Activated T-cell treated with anti-CD3 and anti-CD28 coated beads, Interleukin-2, amount 50 U/mL, for 4 hours (primary cell): ENCODE measurements around the gene NUP214. TPM values are rescaled to one million over a fixed set of nuclear protein-coding genes. Genes with fewer than 3 reads are reported as not detected.

Experiments used
- ATAC-seq, 2 donors: fragments of 200-7000 bp; cut with Tn5 transposase; one replicate each; pipeline ENCODE4 v1.10.0; 2021
- DNase-seq: peaks from one replicate; pipeline ENCODE4 v3.0.0-alpha.2; 2020
- H3K27me3 Mint-ChIP-seq: one replicate; pipeline ENCODE4 v1.8.0; 2021; ENCODE audit warnings: low read depth, mixed read lengths
- H3K36me3 Mint-ChIP-seq: one replicate; pipeline ENCODE4 v1.8.0; 2022; ENCODE audit warnings: mixed read lengths; ENCODE audit not compliant: insufficient read depth
- H3K4me1 Mint-ChIP-seq: one replicate; pipeline ENCODE4 v1.8.0; 2021; ENCODE audit warnings: low read depth, mixed read lengths
- H3K4me3 Mint-ChIP-seq: one replicate; pipeline ENCODE4 v1.8.0; 2021; ENCODE audit warnings: mild to moderate bottlenecking, moderate library complexity, mixed read lengths
- H3K9me3 Mint-ChIP-seq: one replicate; pipeline ENCODE4 v1.8.0; 2021; ENCODE audit warnings: mixed read lengths
- total RNA-seq, 3 donors: library from RNA; stranded (reverse); gene quantifications; one replicate each; pipeline ENCODE4 v1.2.1, GENCODE V29; 2021

The NUP214 gene
- 10 to 100 TPM; 69.7 to 78.6 (median 76.3) TPM for total RNA-seq

DNA sequence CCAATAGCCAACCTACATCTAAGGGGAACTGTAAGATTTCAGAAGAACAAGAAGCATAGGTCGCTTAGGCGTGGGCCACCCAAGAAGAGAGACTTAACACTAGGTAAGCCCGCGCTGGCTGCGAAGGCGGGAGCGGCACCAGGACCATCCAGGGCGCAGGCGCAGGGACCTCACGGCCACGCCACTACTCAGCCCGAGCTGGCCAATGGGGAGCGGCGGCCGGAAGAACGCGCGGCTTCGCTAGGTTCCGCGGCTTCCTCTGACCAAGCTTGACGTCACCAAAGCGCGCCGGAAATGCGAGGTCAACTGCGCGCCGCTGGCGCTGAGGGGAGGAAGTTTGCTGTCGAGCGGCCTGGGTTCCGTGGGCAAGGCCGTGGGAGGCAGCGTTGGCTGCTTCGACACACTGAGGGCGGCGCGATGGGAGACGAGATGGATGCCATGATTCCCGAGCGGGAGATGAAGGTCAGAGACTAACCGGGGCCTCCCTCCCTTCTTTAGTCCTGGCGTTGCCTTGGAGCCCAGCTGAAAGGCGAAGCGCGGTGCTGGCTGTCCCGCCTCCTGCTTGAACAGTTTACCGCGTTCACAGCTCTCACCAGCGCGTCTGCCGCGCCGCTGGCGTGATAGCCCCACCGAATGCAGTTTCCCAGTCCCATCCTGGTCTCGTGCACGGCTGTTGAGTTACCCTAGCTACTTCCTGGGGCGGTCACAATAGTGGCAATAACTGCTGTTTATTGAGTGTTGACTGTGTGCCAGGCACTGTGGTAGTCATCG, at the start of gene NUP214:
Gene NUP214 (plus strand): TSS at position 299 of the 771 bp plus-strand sequence. CDS start 119 bp downstream, at position 418.
- Mint-ChIP-seq H3K27me3 (no peaks in the 10 kb centered on the region), H3K36me3 (peaks cover 22% of the 10 kb centered on the region), H3K4me3 (peak within 1 kb of the TSS; percentile 98), H3K9me3 (no peaks in the 10 kb centered on the region), H3K4me1 (peaks cover 34% of the 10 kb centered on the region)
- peak; percentile 99 for ATAC-seq
- DNase-seq, result peak; percentile 100

DNA sequence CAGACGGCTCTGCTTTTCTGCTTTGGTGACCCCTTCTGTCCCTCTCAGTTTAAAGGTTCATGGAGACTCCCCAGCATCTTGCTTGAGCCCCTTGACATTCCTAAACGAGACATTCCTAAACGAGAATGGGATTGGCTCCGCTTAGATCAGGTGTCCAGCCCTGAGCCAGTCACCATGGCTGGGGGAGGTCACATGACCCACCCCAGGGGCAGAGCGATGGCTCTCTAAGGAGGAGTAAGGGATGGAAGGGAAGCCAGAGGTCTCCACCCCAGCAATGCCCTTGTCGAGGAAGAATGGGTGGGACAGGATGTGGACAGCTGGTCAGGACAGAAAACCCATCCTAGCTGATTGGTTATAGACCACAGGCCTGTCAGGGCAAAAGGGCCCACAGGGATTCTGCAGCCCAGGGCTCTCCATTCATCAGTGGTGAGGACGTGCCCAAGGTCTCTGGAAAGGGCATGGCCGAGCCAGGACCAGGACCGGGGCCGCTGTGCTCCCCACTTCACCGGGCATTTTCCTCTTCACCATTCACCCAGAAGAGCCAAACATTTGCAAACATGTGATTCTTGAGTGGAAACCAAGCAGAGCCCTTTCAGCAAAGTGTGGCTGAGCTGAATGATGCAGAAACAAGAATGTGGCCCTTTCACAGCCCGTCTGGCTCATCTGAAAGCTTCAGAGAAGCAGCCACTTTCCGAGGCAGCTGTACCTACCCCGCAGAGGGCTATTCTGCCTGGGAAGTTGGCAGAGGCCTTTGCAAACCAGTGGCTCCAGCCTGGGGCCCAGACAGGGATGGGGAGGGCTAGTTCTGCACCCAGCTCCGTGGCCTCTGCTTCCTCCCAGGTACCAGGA, 48.8 kb upstream of the NUP214 start:
- Mint-ChIP-seq H3K27me3 (no peaks in the 10 kb centered on the region), H3K36me3 (no peaks in the 10 kb centered on the region), H3K4me3 (no peak overlapping the region), H3K9me3 (no peaks in the 10 kb centered on the region), H3K4me1 (no peaks in the 10 kb centered on the region)
- no peak for DNase-seq
- no peak for ATAC-seq

DNA sequence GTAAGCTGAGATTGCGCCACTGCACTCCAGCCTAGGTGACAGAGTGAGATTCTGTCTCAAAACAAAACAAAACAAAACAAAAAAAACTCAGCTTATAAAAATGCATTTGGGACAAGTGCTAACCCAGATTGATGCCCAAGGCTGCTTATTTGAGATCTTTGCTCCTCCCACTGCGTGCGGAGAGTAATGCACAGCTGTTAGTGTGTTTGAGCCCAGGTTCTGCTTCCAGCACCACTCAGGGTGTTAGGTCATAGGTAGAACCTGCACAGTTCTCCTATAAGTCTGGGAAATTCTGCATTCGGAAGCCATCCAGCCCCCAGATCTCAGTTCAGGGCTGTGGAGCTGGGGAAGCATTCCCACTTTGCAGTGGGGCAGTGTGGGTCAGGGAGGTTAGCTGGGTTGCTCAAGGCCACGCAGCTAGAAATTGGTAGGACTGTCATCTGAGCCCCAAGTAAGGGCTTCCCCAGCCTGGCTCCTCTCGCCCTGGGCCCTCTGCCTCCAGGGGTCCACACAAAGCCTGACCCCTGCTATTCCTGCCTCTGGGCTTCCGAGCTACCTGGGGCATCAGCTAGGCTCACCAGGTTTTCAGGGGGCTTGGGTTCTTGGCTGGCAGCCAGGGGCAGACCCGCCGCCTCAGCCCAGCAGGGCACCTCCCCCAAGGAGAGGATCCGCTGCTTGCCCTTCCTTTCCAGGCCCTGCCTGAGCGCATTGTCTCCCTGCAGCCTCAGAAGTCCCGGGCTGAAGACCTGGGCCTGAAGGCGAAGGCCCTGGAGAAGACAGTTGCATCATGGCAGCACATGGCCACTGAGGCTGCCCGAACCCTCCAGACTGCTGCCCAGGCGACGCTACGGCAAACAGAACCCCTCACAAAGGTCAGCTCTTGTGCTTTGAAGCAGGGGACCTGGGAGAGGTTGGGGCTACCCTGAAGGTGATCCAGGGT, 46.7 kb upstream of the NUP214 start:
- H3K9me3 Mint-ChIP-seq, result no peaks in the 10 kb centered on the region
- no peak for DNase-seq

DNA sequence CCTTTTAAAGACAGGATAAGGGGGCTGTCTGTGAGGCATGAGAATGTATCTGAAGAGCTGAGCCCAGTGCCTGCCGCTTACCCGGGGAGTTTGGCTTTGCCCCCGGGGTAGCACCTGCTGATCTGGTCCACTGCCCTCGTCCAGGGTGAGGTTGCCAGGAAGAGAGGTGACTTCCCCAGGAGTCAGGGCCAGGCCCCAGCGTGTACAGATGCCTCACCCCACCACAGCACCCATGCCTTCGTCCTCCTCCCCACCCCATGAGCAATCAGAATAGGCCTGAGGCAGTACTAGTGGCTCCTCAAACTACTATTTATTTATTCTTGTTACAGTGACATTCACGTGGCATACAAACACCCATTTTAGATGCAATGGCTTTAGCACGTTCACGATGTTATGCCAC, 44.8 kb upstream of the NUP214 start:
- no peak overlapping the region for H3K4me3 Mint-ChIP-seq

More for the DNA sequence above, 46.7 kb upstream of the NUP214 start:
- H3K4me1 Mint-ChIP-seq, result no peaks in the 10 kb centered on the region
- ATAC-seq, result no peak
- H3K27me3 Mint-ChIP-seq, result no peaks in the 10 kb centered on the region
- no peaks in the 10 kb centered on the region for H3K36me3 Mint-ChIP-seq
- no peak overlapping the region for H3K4me3 Mint-ChIP-seq

DNA sequence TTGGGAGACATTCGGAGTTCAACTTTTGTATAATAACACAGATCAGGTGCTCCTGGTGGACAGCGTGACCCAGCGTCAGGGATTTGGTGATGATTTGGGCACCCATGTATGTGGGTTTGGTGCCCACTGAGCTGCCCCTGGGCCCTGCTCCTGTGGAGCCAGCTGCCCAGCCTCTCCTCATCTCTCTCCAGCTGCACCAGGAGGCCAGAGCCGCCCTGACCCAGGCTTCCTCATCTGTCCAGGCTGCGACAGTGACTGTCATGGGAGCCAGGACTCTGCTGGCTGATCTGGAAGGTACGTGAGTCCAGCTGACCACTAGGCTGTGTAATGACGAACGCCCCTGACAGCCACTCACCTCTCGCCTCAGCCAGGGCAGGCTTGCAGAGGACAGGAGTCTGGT, 43.5 kb upstream of the NUP214 start:
- no peak for ATAC-seq
- H3K4me3 Mint-ChIP-seq, result no peak overlapping the region
- H3K27me3 Mint-ChIP-seq, result peaks cover 3% of the 10 kb centered on the region
- H3K4me1 Mint-ChIP-seq, result no peaks in the 10 kb centered on the region
- DNase-seq, result no peak
- no peaks in the 10 kb centered on the region for H3K36me3 Mint-ChIP-seq
- no peaks in the 10 kb centered on the region for H3K9me3 Mint-ChIP-seq

More for the DNA sequence above, 44.8 kb upstream of the NUP214 start:
- H3K27me3 Mint-ChIP-seq, result peaks cover 3% of the 10 kb centered on the region
- no peaks in the 10 kb centered on the region for H3K4me1 Mint-ChIP-seq
- ATAC-seq (no peak), DNase-seq (no peak)
- H3K36me3 Mint-ChIP-seq, result no peaks in the 10 kb centered on the region
- no peaks in the 10 kb centered on the region for H3K9me3 Mint-ChIP-seq

DNA sequence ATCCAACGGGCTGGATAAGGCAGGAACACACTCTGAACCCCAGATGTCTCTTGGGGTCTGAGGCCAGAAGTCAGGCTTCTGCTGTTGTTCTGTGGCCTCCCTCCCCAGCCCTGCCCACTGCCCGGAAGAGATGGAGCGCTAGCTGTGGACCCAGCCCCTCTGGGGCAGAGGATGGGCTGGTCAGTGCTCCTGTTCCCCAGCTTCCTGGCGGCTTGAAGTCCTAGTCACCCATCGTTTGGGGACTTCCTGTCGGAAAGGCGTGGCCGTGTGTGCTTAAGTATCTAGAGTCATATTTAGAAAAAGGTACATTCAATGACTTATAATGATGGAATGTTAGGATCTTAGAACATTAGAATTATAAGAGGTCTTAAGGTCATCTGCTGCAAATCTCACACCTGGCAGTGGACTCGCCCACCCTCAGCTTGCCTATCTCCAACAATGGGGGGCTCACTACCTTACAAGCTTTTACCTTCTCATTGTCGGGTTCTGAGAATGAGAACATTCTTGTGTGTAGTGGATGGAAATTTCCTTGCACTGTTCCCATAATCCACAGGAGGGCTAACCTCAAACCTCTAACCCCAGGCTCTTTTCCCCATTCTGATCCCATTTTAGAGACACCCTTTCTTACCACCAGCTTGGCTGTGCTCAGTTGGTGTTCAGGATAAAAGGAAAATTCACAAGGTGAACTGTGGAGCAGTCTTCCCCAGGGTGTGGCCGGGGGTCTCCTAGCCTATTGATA, 42.4 kb upstream of the NUP214 start:
- Mint-ChIP-seq H3K36me3 (no peaks in the 10 kb centered on the region), H3K9me3 (no peaks in the 10 kb centered on the region), H3K4me1 (no peaks in the 10 kb centered on the region), H3K4me3 (no peak overlapping the region), H3K27me3 (peaks cover 3% of the 10 kb centered on the region)
- ATAC-seq, result no peak
- no peak for DNase-seq

DNA sequence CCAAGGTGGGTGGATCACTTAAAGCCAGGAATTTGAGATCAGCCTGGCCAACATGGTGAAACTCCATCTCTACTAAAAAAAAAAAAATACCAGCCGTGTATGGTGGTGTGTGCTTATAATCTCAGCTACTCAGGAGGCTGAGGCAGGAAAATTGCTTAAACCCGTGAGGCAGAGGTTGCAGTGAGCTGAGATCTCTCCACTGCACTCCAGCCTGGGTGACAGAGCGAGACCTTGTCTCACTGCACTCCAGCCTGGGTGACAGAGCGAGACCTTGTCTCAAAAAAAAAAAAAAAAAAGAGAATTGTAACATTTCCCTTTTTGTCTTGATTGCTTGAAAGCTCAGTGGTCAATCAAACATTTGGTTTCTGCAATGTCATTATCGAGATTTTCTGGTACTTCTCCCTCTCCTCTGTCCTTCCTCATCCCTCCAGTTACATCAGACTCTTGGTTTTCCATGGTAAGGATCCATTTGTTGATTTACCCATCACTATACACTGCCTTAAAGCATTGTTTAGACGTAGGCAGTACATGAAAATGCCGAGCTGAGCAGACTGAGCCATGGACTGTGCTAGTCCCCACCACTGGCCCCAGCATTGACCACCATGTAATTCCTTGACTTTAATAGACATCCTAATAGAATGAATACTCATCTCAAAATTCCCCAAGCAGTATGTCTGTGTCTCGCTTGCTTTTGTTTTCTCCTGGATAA, 40.6 kb upstream of the NUP214 start:
- no peak for ATAC-seq
- no peak overlapping the region for H3K4me3 Mint-ChIP-seq
- no peak for DNase-seq
- no peaks in the 10 kb centered on the region for H3K9me3 Mint-ChIP-seq
- peaks cover 3% of the 10 kb centered on the region for H3K27me3 Mint-ChIP-seq
- H3K4me1 Mint-ChIP-seq, result no peaks in the 10 kb centered on the region
- H3K36me3 Mint-ChIP-seq, result no peaks in the 10 kb centered on the region

DNA sequence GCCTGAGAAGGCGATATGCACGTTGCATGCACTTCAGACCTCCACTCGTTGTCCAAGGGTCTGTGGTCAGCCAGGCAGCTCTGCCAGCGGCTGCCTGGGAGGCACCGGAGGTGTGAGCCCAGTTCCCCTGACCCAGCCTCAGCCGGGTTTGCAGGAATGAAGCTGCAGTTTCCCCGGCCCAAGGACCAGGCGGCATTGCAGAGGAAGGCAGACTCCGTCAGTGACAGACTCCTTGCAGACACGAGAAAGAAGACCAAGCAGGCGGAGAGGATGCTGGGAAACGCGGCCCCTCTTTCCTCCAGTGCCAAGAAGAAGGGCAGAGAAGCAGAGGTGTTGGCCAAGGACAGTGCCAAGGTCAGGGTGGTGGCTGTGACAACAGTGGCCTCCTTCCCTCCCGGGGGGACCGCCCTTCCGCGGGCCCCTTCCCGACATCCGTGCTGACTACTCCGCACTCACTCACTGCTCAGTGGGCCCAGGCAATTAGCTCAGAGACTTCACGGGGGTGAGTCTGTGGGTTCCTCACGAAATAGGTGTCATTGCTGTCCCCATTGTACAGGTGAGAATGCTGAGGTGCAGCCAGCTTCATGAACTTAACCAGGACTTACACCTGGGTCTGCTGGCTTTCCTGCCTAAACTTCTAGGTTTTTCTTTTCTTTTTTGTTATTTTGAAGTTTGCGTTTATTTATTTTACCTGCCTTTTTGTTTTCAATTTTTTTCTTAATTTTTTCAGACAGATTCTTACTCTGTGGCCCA, 39.8 kb upstream of the NUP214 start:
- H3K4me1 Mint-ChIP-seq, result no peaks in the 10 kb centered on the region
- H3K27me3 Mint-ChIP-seq, result peaks cover 3% of the 10 kb centered on the region
- H3K9me3 Mint-ChIP-seq, result no peaks in the 10 kb centered on the region
- no peaks in the 10 kb centered on the region for H3K36me3 Mint-ChIP-seq
- ATAC-seq (no peak), DNase-seq (no peak)
- H3K4me3 Mint-ChIP-seq, result no peak overlapping the region

DNA sequence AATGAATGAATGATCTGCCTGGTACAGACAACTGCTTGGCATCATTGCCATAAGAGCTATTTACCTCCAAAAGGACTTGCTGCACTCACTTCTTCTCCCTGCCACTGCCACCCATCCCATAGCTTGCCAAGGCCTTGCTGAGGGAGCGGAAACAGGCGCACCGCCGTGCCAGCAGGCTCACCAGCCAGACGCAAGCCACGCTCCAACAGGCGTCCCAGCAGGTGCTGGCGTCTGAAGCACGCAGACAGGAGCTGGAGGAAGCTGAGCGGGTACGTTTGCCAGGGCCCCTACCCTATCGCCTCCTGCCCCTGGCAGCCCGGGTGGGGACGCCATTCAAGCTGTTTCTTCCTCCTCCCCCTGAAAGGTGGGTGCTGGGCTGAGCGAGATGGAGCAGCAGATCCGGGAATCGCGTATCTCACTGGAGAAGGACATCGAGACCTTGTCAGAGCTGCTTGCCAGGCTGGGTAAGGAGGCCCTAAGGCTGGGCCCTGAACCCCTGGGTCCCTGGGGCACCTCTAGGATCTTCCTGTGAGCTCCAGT, 38.0 kb upstream of the NUP214 start:
- Mint-ChIP-seq H3K4me1 (no peaks in the 10 kb centered on the region), H3K9me3 (no peaks in the 10 kb centered on the region), H3K36me3 (no peaks in the 10 kb centered on the region), H3K27me3 (peaks cover 3% of the 10 kb centered on the region), H3K4me3 (no peak overlapping the region)
- DNase-seq (no peak), ATAC-seq (no peak)

DNA sequence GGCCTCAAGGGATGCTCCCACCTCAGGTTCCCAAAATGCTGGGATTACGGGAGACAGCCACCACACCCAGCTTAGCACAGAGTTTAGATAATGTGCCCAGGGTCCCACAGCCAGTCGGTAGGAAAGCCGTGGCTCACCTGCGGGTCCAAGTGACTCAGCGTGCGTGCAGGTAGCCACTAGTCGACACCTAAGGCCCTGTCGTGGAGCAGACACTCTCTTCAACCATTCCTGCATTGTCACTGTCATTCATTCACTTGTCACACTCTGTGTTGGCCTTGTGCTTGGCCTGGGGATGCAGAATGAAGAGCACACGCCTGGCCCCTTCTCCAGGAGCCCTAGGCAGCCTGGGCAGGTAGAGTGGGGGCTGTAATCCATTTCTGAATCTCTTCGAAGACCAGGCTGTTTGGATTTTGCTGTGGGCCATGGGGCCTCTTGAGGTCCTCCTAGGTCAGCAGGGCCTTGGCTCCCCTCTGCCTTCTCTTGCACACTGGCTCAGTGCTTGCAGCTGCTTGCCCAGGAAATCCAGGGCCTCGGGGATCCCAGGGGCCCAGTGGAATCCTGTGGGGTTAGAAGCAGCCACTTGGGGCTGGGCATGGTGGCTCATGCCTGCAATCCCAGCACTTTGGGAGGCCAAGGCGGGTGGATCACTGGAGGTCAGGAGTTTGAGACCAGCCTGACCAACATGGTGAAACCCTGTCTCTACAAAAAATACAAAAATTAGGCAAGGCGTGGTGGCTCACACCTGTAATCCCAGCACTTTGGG, 35.2 kb upstream of the NUP214 start:
- ATAC-seq, result no peak
- no peaks in the 10 kb centered on the region for H3K4me1 Mint-ChIP-seq
- no peak overlapping the region for H3K4me3 Mint-ChIP-seq
- H3K36me3 Mint-ChIP-seq, result no peaks in the 10 kb centered on the region
- peaks cover 13% of the 10 kb centered on the region for H3K27me3 Mint-ChIP-seq
- H3K9me3 Mint-ChIP-seq, result no peaks in the 10 kb centered on the region
- no peak for DNase-seq

DNA sequence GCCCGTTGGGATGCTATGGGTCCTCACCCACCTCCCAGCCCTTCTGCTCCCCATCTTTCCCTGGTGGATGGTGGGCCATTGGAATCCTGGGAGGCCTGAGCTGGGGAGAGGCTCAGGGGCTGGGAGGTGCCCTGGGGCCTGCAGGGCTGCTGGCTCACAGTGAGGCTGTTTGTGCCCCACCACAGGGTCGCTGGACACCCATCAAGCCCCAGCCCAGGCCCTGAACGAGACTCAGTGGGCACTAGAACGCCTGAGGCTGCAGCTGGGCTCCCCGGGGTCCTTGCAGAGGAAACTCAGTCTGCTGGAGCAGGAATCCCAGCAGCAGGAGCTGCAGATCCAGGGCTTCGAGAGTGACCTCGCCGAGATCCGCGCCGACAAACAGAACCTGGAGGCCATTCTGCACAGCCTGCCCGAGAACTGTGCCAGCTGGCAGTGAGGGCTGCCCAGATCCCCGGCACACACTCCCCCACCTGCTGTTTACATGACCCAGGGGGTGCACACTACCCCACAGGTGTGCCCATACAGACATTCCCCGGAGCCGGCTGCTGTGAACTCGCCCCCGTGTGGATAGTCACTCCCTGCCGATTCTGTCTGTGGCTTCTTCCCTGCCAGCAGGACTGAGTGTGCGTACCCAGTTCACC, 33.9 kb upstream of the NUP214 start:
- Mint-ChIP-seq H3K9me3 (no peaks in the 10 kb centered on the region), H3K36me3 (no peaks in the 10 kb centered on the region), H3K27me3 (peaks cover 20% of the 10 kb centered on the region), H3K4me3 (no peak overlapping the region), H3K4me1 (peaks cover 4% of the 10 kb centered on the region)
- no peak for ATAC-seq
- no peak for DNase-seq
